ENCODE results near the gene LRP10. TPM values are rescaled to one million over a fixed set of nuclear protein-coding genes. Genes with fewer than 3 reads are reported as not detected.

The LRP10 gene
- total RNA-seq, 1 experiment from 2014 or later: 42.7 TPM

DNA sequence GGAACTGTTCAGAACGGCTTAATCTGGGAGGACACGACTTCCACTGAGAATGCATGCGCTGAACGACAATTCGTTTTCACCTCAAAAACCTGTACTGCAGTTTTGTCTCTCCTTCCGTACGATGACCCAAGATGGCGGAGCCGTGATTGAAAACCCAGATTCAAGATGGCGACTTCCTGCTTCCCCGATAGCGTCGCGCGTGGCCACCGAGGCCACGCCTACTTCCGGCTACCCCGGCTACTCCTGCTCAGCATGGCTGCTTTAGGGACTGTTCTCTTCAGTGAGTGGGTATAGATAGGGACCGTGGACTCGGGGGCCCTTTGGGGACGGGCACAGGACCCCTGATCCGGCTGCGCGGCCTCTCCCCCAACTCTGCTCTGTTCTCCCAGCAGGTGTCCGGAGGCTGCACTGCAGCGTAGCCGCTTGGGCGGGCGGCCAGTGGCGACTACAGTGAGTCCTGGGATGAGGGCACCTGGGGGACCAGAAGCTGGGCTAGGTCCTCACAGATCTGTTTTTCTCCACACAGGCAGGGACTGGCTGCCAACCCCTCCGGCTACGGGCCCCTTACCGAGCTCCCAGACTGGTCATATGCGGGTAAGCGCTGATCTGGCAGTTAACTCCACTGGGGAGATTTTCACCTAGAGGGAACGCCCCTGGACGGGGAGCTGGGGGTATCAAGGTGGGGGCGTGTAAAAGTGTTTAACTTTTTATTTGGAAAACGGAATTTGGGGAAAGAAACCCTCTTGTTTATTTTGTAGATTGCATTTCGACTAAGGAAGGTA lies 41.7 kb upstream of the LRP10 start, which contains the start of gene MRPL52 (continued):
- TF ChIP-seq, protein P1, sequence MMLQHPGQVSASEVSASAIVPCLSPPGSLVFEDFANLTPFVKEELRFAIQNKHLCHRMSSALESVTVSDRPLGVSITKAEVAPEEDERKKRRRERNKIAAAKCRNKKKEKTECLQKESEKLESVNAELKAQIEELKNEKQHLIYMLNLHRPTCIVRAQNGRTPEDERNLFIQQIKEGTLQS (IDR thresholded peaks at IDR 0.05): no peak
- TF ChIP-seq ELF1 (IDR thresholded peaks at IDR 0.05; ENCODE audit: borderline replicate concordance, low read depth): peak; percentile 89
- TF ChIP-seq SP1 (IDR thresholded peaks at IDR 0.05; ENCODE audit: low read depth): peak; percentile 35; the same call in 1 of the 2 replicates

DNA sequence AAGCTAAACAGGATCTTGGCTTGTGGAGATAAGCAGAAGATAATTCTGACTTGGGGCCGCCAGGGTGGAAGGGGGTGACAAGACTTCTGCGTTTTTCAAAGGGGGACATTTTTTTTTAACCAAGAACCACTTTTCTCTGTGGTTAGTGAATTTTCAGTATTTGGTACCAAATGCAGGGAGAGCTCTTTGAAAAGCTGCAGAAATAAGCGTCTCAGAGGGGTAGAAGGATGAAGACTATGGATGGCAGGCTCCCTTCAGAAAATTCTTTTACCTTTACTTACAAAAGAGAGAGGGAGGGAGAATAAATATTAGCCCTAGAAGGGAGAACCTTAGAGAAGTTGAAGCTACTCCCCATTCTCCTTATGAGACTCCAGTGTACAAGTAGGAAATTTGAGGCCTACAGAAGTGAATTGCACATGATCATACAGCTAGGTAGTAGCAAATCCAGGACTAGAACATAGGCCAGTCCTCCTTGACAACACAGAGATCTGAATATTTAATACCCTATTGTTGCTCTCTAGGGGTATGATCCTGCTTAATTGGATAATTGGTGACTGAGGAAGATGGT lies 41.0 kb upstream of the LRP10 start:
- H3K4me2 ChIP-seq (ENCODE audit: low read length): peak overlapping the region; percentile 80
- peak overlapping the region; percentile 93 for H3K9ac ChIP-seq (ENCODE audit: low read length)
- peak overlapping the region; percentile 92 to 95 for H3K4me3 ChIP-seq (replicated peaks in 1 of 2; ENCODE audit: low read depth in 1 of 2, low read length in 2 of 2)
- H3K27ac ChIP-seq (ENCODE audit: low read depth, low read length): peak overlapping the region; percentile 59; the same call in 1 of the 2 replicates
- H3K9me2 ChIP-seq (ENCODE audit: insufficient read depth): no peaks in the 10 kb centered on the region
- H2AFZ ChIP-seq (ENCODE audit: low read depth, low read length, poor library complexity, severe bottlenecking): no peak overlapping the region
- RAD21 ChIA-PET (ENCODE audit: low non-redundant PET in 1 of 2, low total read pairs in 2 of 2, uncharacterized antibody in 2 of 2, unreplicated experiment in 2 of 2): no interaction called here
- TF ChIP-seq JUND (IDR thresholded peaks at IDR 0.05): no peak
- no peak for TF ChIP-seq SRF (IDR thresholded peaks at IDR 0.05; ENCODE audit: low read depth)
- no peak for TF ChIP-seq FOSL1 (IDR thresholded peaks at IDR 0.05; ENCODE audit: low read depth)
- TF ChIP-seq YY1 (IDR thresholded peaks at IDR 0.05; ENCODE audit: extremely low read depth, insufficient replicate concordance, low read depth, low read length): no peak
- TF ChIP-seq, protein P2, sequence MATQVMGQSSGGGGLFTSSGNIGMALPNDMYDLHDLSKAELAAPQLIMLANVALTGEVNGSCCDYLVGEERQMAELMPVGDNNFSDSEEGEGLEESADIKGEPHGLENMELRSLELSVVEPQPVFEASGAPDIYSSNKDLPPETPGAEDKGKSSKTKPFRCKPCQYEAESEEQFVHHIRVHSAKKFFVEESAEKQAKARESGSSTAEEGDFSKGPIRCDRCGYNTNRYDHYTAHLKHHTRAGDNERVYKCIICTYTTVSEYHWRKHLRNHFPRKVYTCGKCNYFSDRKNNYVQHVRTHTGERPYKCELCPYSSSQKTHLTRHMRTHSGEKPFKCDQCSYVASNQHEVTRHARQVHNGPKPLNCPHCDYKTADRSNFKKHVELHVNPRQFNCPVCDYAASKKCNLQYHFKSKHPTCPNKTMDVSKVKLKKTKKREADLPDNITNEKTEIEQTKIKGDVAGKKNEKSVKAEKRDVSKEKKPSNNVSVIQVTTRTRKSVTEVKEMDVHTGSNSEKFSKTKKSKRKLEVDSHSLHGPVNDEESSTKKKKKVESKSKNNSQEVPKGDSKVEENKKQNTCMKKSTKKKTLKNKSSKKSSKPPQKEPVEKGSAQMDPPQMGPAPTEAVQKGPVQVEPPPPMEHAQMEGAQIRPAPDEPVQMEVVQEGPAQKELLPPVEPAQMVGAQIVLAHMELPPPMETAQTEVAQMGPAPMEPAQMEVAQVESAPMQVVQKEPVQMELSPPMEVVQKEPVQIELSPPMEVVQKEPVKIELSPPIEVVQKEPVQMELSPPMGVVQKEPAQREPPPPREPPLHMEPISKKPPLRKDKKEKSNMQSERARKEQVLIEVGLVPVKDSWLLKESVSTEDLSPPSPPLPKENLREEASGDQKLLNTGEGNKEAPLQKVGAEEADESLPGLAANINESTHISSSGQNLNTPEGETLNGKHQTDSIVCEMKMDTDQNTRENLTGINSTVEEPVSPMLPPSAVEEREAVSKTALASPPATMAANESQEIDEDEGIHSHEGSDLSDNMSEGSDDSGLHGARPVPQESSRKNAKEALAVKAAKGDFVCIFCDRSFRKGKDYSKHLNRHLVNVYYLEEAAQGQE (IDR thresholded peaks at IDR 0.05; ENCODE audit: low read depth): no peak
- TF ChIP-seq, protein P3, sequence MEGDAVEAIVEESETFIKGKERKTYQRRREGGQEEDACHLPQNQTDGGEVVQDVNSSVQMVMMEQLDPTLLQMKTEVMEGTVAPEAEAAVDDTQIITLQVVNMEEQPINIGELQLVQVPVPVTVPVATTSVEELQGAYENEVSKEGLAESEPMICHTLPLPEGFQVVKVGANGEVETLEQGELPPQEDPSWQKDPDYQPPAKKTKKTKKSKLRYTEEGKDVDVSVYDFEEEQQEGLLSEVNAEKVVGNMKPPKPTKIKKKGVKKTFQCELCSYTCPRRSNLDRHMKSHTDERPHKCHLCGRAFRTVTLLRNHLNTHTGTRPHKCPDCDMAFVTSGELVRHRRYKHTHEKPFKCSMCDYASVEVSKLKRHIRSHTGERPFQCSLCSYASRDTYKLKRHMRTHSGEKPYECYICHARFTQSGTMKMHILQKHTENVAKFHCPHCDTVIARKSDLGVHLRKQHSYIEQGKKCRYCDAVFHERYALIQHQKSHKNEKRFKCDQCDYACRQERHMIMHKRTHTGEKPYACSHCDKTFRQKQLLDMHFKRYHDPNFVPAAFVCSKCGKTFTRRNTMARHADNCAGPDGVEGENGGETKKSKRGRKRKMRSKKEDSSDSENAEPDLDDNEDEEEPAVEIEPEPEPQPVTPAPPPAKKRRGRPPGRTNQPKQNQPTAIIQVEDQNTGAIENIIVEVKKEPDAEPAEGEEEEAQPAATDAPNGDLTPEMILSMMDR (IDR thresholded peaks at IDR 0.05 in 2 of 3, conservative IDR thresholded peaks at IDR 0.05 in 1 of 3; ENCODE audit: borderline replicate concordance in 1 of 3, insufficient read depth in 1 of 3, low read depth in 2 of 3, low read length in 2 of 3): no peak
- no peak for TF ChIP-seq ELF1 (IDR thresholded peaks at IDR 0.05; ENCODE audit: borderline replicate concordance, low read depth)
- TF ChIP-seq POLR2AphosphoS5 (IDR thresholded peaks at IDR 0.05; ENCODE audit: low read depth, low read length): no peak
- TF ChIP-seq, protein P1 (IDR thresholded peaks at IDR 0.05): no peak
- no peak for TF ChIP-seq CBX3 (IDR thresholded peaks at IDR 0.05; ENCODE audit: low read depth)
- no peak for TF ChIP-seq RAD21 (IDR thresholded peaks at IDR 0.05; ENCODE audit: low read depth)
- no peak for TF ChIP-seq EGR1 (IDR thresholded peaks at IDR 0.05; ENCODE audit: low read depth)
- TF ChIP-seq CEBPB (IDR thresholded peaks at IDR 0.05; ENCODE audit: low read depth): no peak
- TF ChIP-seq SIN3A (IDR thresholded peaks at IDR 0.05; ENCODE audit: low read depth): no peak
- no peak for TF ChIP-seq SP1 (IDR thresholded peaks at IDR 0.05; ENCODE audit: low read depth)
- H3K4me1 ChIP-seq (ENCODE audit: control insufficient read depth in 1 of 2, insufficient read depth in 2 of 2, low read length in 2 of 2): peaks cover 6 to 10% of the 10 kb centered on the region in 2 experiments
- DNase-seq (ENCODE audit: low read depth, low spot score) (no peak), ATAC-seq (no peak)
- no peaks in the 10 kb centered on the region for H3K9me3 ChIP-seq (ENCODE audit: control insufficient read depth in 1 of 2, insufficient read depth in 1 of 2, low read depth in 1 of 2, low read length in 2 of 2)
- intact Hi-C loops (cut with micrococcal nuclease): no loop called here
- POLR2A ChIA-PET: no interaction called here
- CTCF ChIA-PET: interaction anchor here (1.5 kb wide), 1 partner anchor 22 kb away, joined by 3 read pairs; no protein-coding TSS in a partner anchor
- H3K36me3 ChIP-seq (ENCODE audit: control insufficient read depth in 1 of 2, insufficient read depth in 2 of 2, low read length in 2 of 2): peaks cover 16 to 19% of the 10 kb centered on the region in 2 experiments
- H3K27me3 ChIP-seq (ENCODE audit: insufficient read depth, low read length): no peaks in the 10 kb centered on the region
- TSS peak; percentile 75 for BruUV-seq (replicated peaks)
- peaks cover 17% of the 10 kb centered on the region for H3K79me2 ChIP-seq (ENCODE audit: insufficient read depth, low read length)
- no peaks in the 10 kb centered on the region for H4K20me1 ChIP-seq (ENCODE audit: insufficient read depth)
